ENCODE data around the gene COL28A1.

DNA sequence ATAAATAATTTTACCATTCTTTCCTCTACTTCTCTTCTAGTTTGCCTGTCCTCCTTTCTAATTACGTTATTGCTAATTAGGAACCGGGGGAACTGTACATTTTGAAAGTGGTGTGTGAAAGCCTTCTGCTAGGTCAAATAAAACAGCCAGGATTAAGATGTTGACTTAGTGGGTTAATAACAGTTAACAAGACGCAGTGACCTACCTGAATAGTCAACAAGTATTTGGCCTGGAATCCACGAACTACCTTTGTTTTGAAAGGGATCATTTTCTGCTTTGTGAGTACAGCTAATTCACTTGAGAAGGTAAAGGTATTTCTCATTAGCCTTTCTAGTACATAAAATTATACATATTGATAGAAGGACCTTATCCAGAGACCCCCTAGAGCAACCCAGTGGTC is 139.9 kb downstream of the COL28A1 start:
- TF ChIP-seq CTCF (IDR thresholded peaks at IDR 0.05) (no peak), EP300 (IDR thresholded peaks at IDR 0.05) (no peak), POLR2AphosphoS5 (IDR thresholded peaks at IDR 0.05) (peak in 1 of 3 donors; percentile 22), POLR2A (IDR thresholded peaks at IDR 0.05) (no peak)
